ENCODE results near the gene DLG2.
"Not testable (repeated sequence)": the region's sequence is repeated elsewhere in the genome, so short reads cannot be mapped to it uniquely, and the experiment has no call there.

DLG2 gene

GRCh38 chr11:84855508-84856245 lies 771.5 kb downstream of the DLG2 start:
- DNase-seq (ENCODE audit: low read depth in 4 of 4, low spot score in 1 of 4): no peak

- no peak for DNase-seq (ENCODE audit: low read depth in 4 of 4, low spot score in 1 of 4)
Measured at GRCh38 chr11:84854498-84854880, 772.7 kb downstream of the DLG2 start.

- DNase-seq (ENCODE audit: low read depth in 4 of 4, low spot score in 1 of 4): no peak
Measured at GRCh38 chr11:84853841-84854497, 773.2 kb downstream of the DLG2 start.

- DNase-seq (ENCODE audit: low read depth in 4 of 4, low spot score in 1 of 4): no peak
Measured at GRCh38 chr11:84847842-84848241, 779.3 kb downstream of the DLG2 start.

GRCh38 chr11:84840201-84840600 lies 786.9 kb downstream of the DLG2 start:
- DNase-seq (ENCODE audit: low read depth in 4 of 4, low spot score in 1 of 4): not testable (repeated sequence)

GRCh38 chr11:84837402-84838069 lies 789.6 kb downstream of the DLG2 start:
- DNase-seq (ENCODE audit: low read depth in 4 of 4, low spot score in 1 of 4): no peak

- no peak for DNase-seq (ENCODE audit: low read depth in 4 of 4, low spot score in 1 of 4)
Measured at GRCh38 chr11:84836371-84836770, 790.8 kb downstream of the DLG2 start.

- DNase-seq (ENCODE audit: low read depth in 4 of 4, low spot score in 1 of 4): no peak
Measured at GRCh38 chr11:84833488-84834088, 793.6 kb downstream of the DLG2 start.

- DNase-seq (ENCODE audit: low read depth in 4 of 4, low spot score in 1 of 4): no peak
Measured at GRCh38 chr11:84830372-84830771, 796.8 kb downstream of the DLG2 start.

- DNase-seq (ENCODE audit: low read depth in 4 of 4, low spot score in 1 of 4): no peak
Measured at GRCh38 chr11:84829162-84829561, 798.0 kb downstream of the DLG2 start.

GRCh38 chr11:84828616-84829015 lies 798.5 kb downstream of the DLG2 start:
- DNase-seq (ENCODE audit: low read depth in 4 of 4, low spot score in 1 of 4): no peak

- no peak for DNase-seq (ENCODE audit: low read depth in 4 of 4, low spot score in 1 of 4)
Measured at GRCh38 chr11:84825106-84825660, 802.0 kb downstream of the DLG2 start.

- DNase-seq (ENCODE audit: low read depth in 4 of 4, low spot score in 1 of 4): no peak
Measured at GRCh38 chr11:84824624-84825023, 802.5 kb downstream of the DLG2 start.

- no peak for DNase-seq (ENCODE audit: low read depth in 4 of 4, low spot score in 1 of 4)
Measured at GRCh38 chr11:84819537-84819936, 807.6 kb downstream of the DLG2 start.

- no peak for DNase-seq (ENCODE audit: low read depth in 4 of 4, low spot score in 1 of 4)
Measured at GRCh38 chr11:84819128-84819527, 808.0 kb downstream of the DLG2 start.

GRCh38 chr11:84817998-84818397 lies 809.1 kb downstream of the DLG2 start:
- DNase-seq (ENCODE audit: low read depth in 4 of 4, low spot score in 1 of 4): no peak

GRCh38 chr11:84812471-84812969 lies 814.6 kb downstream of the DLG2 start:
- DNase-seq (ENCODE audit: low read depth in 4 of 4, low spot score in 1 of 4): no peak

GRCh38 chr11:84806354-84806753 lies 820.8 kb downstream of the DLG2 start:
- DNase-seq (ENCODE audit: low read depth in 4 of 4, low spot score in 1 of 4): no peak

GRCh38 chr11:84804041-84804440 lies 823.1 kb downstream of the DLG2 start:
- DNase-seq (ENCODE audit: low read depth in 4 of 4, low spot score in 1 of 4): no peak

GRCh38 chr11:84800755-84801346 lies 826.3 kb downstream of the DLG2 start:
- DNase-seq (ENCODE audit: low read depth in 4 of 4, low spot score in 1 of 4): no peak

GRCh38 chr11:84799112-84799511 lies 828.0 kb downstream of the DLG2 start:
- DNase-seq (ENCODE audit: low read depth in 4 of 4, low spot score in 1 of 4): no peak

All from stimulated activated CD4-positive, alpha-beta T cell treated with anti-CD3 and anti-CD28 coated beads, Interleukin-1b, Interleukin-23, amount 100 ng/mL, for 24 hours (primary cell).